Lower lobe of right lung (tissue), 2 donors: Measurements from ENCODE around the gene PDGFC. TPM values are rescaled to one million over a fixed set of nuclear protein-coding genes. Genes with fewer than 3 reads are reported as not detected.

Experiments
- ATAC-seq, 2 donors: fragments of 200-7000 bp; cut with Tn5 transposase; one replicate each; pipeline ENCODE4 v1.9.1; 2020 to 2022; ENCODE audit warnings: mild to moderate bottlenecking in 2 of 2, moderate library complexity in 2 of 2
- DNase-seq: peaks from one replicate; pipeline ENCODE4 v3.0.0-alpha.2; 2020
- H3K27ac ChIP-seq: fragments of 200-600 bp; one replicate; pipeline ENCODE4 v1.8.0; 2022
- H3K27me3 ChIP-seq: fragments of 200-600 bp; one replicate; pipeline ENCODE4 v1.8.0; 2022; ENCODE audit warnings: low read depth
- H3K36me3 ChIP-seq: fragments of 200-600 bp; one replicate; pipeline ENCODE4 v1.8.0; 2022; ENCODE audit warnings: mild to moderate bottlenecking
- H3K4me1 ChIP-seq: fragments of 200-600 bp; one replicate; pipeline ENCODE4 v1.8.0; 2022
- H3K4me3 ChIP-seq: fragments of 200-600 bp; one replicate; pipeline ENCODE4 v1.8.0; 2022; ENCODE audit warnings: mild to moderate bottlenecking
- H3K9me3 ChIP-seq: fragments of 200-600 bp; one replicate; pipeline ENCODE4 v1.8.0; 2022
- CTCF ChIP-seq: fragments of 200-600 bp; IDR thresholded peaks from one replicate; pipeline ENCODE4 v1.8.0; 2022; ENCODE audit warnings: antibody characterized with exemption, mild to moderate bottlenecking
- intact Hi-C: fragments of 100-400 bp; cut with DNase I; formaldehyde crosslinking; loops from one replicate; pipeline ENCODE4 v1.11.0; 2022
- total RNA-seq: library from RNA; stranded (reverse); fragmentation: NEBNext Ultra II Directional; extraction: Animal tissue kit (Norgen Biotek cat#: 25700); gene quantifications from one replicate; pipeline ENCODE4 v1.2.1, GENCODE V29; 2021
- donor health status: DM: no; HTN: yes; CAD: no; lungs with severe emphysema.

Gene PDGFC
- total RNA-seq, 1 donor from 2014 or later, result 30.6 TPM

GRCh38 chr4:156909010-156909409 lies 62.6 kb downstream of the PDGFC start:
- DNase-seq (no peak), ATAC-seq (no peak)
- no peak overlapping the region for H3K27ac ChIP-seq
- H3K4me1 ChIP-seq, result no peaks in the 10 kb centered on the region
- intact Hi-C loops, result no loop called here
- no peaks in the 10 kb centered on the region for H3K9me3 ChIP-seq
- no peaks in the 10 kb centered on the region for H3K36me3 ChIP-seq
- TF ChIP-seq CTCF, result no peak
- no peaks in the 10 kb centered on the region for H3K27me3 ChIP-seq
- no peak overlapping the region for H3K4me3 ChIP-seq

- Histone ChIP-seq H3K27me3 (no peaks in the 10 kb centered on the region), H3K4me3 (no peak overlapping the region), H3K4me1 (peaks cover 3% of the 10 kb centered on the region), H3K9me3 (no peaks in the 10 kb centered on the region), H3K27ac (no peak overlapping the region), H3K36me3 (no peaks in the 10 kb centered on the region)
- no peak for ATAC-seq
- intact Hi-C loops, result no loop called here
- DNase-seq, result no peak
- TF ChIP-seq CTCF, result no peak
Observed at GRCh38 chr4:156906325-156906724, 65.3 kb downstream of the PDGFC start.

- no peaks in the 10 kb centered on the region for H3K36me3 ChIP-seq
- no peak for TF ChIP-seq CTCF
- no peak overlapping the region for H3K27ac ChIP-seq
- no peaks in the 10 kb centered on the region for H3K9me3 ChIP-seq
- H3K27me3 ChIP-seq, result no peaks in the 10 kb centered on the region
- intact Hi-C loops, result no loop called here
- ATAC-seq (no peak), DNase-seq (no peak)
- H3K4me1 ChIP-seq, result peaks cover 4% of the 10 kb centered on the region
- no peak overlapping the region for H3K4me3 ChIP-seq
Observed at GRCh38 chr4:156901871-156902270, 69.7 kb downstream of the PDGFC start.

- ATAC-seq (peak in 1 of 2 donors; percentile 63), DNase-seq (no peak)
- no peaks in the 10 kb centered on the region for H3K36me3 ChIP-seq
- no peaks in the 10 kb centered on the region for H3K9me3 ChIP-seq
- no peak overlapping the region for H3K4me3 ChIP-seq
- peaks cover 12% of the 10 kb centered on the region for H3K4me1 ChIP-seq
- intact Hi-C loops, result no loop called here
- H3K27ac ChIP-seq, result no peak overlapping the region
- H3K27me3 ChIP-seq, result no peaks in the 10 kb centered on the region
- TF ChIP-seq CTCF, result no peak
Observed at GRCh38 chr4:156898373-156899117, 73.1 kb downstream of the PDGFC start.

GRCh38 chr4:156896527-156896926 lies 75.1 kb downstream of the PDGFC start:
- no peak overlapping the region for H3K27ac ChIP-seq
- no peak overlapping the region for H3K4me3 ChIP-seq
- H3K27me3 ChIP-seq, result no peaks in the 10 kb centered on the region
- H3K9me3 ChIP-seq, result no peaks in the 10 kb centered on the region
- TF ChIP-seq CTCF, result no peak
- H3K36me3 ChIP-seq, result no peaks in the 10 kb centered on the region
- DNase-seq (no peak), ATAC-seq (no peak)
- intact Hi-C loops, result no loop called here
- peaks cover 11% of the 10 kb centered on the region for H3K4me1 ChIP-seq
